Keratinocyte (primary cell): ENCODE data around the gene CNFN. TPM values are rescaled to one million over a fixed set of nuclear protein-coding genes. Genes with fewer than 3 reads are reported as not detected.

Experiments used
- DNase-seq: peaks from one replicate; pipeline ENCODE4 v3.0.0-alpha.2; 2011; ENCODE audit warnings: low read depth, missing footprints, low spot score
- FAIRE-seq: peaks from 2 replicates; lab custom pipeline; 2011; peaks lifted over from hg19 to GRCh38; lab: Jason Lieb, UNC
- H2AFZ ChIP-seq: 2 replicates; pipeline ENCODE4 v1.6.0; 2012; ENCODE audit warnings: low read length, control low read depth, inconsistent platforms; ENCODE audit not compliant: control insufficient read depth
- H3K27ac ChIP-seq: 2 replicates; pipeline ENCODE4 v1.5.1; 2011; ENCODE audit warnings: low read length; ENCODE audit not compliant: control insufficient read depth, insufficient read depth
- H3K27me3 ChIP-seq: 3 replicates; pipeline ENCODE4 v1.6.0; 2011; ENCODE audit warnings: low read length; ENCODE audit not compliant: control insufficient read depth, insufficient read depth; ENCODE audit errors: extremely low read depth
- H3K36me3 ChIP-seq, 2 experiments: 2 replicates in 1 of 2; 3 replicates in 1 of 2; pipeline ENCODE4 v1.5.1; 2011; ENCODE audit warnings: low read length in 2 of 2, mild to moderate bottlenecking in 1 of 2; ENCODE audit not compliant: control insufficient read depth in 2 of 2, insufficient read depth in 2 of 2; ENCODE audit errors: extremely low read depth in 1 of 2
- H3K4me1 ChIP-seq: 3 replicates; pipeline ENCODE4 v1.5.1; 2011; ENCODE audit warnings: low read length; ENCODE audit not compliant: control insufficient read depth, insufficient read depth; ENCODE audit errors: extremely low read depth
- H3K4me2 ChIP-seq: 3 replicates; pipeline ENCODE4 v1.6.0; 2011; ENCODE audit warnings: low read depth, low read length; ENCODE audit not compliant: control insufficient read depth, insufficient read depth; ENCODE audit errors: extremely low read depth
- H3K4me3 ChIP-seq, 3 experiments: fragments of 200-600 bp in 1 of 3; sonication (generic) in 1 of 3; 2 replicates in 2 of 3; 3 replicates in 1 of 3; pipeline ENCODE4 v1.5.1; 2011 to 2016; ENCODE audit warnings: low read length in 3 of 3, mild to moderate bottlenecking in 3 of 3, control low read depth in 2 of 3, inconsistent platforms in 1 of 3, low read depth in 1 of 3, mixed read lengths in 1 of 3, mixed run types in 1 of 3, moderate library complexity in 1 of 3; ENCODE audit not compliant: control insufficient read depth in 2 of 3, insufficient read depth in 2 of 3; ENCODE audit errors: extremely low read depth in 1 of 3
- H3K79me2 ChIP-seq: 2 replicates; pipeline ENCODE4 v1.6.0; 2012; ENCODE audit warnings: low read length; ENCODE audit not compliant: control insufficient read depth, insufficient read depth
- H3K9ac ChIP-seq: 3 replicates; pipeline ENCODE4 v1.6.0; 2011; ENCODE audit warnings: low read length; ENCODE audit not compliant: control insufficient read depth, insufficient read depth; ENCODE audit errors: extremely low read depth
- H3K9me1 ChIP-seq: 3 replicates; pipeline ENCODE4 v1.6.0; 2011; ENCODE audit warnings: low read length; ENCODE audit not compliant: control insufficient read depth, insufficient read depth; ENCODE audit errors: extremely low read depth
- H3K9me3 ChIP-seq: 2 replicates; pipeline ENCODE4 v1.5.1; 2012; ENCODE audit warnings: low read depth, low read length; ENCODE audit not compliant: control insufficient read depth
- H4K20me1 ChIP-seq: 3 replicates; pipeline ENCODE4 v1.6.0; 2011; ENCODE audit warnings: low read length; ENCODE audit not compliant: control insufficient read depth, insufficient read depth; ENCODE audit errors: extremely low read depth
- CTCF ChIP-seq, 3 experiments: IDR thresholded peaks in 1 of 3; conservative IDR thresholded peaks in 1 of 3; optimal IDR thresholded peaks in 1 of 3; 2 replicates in 2 of 3; 3 replicates in 1 of 3; pipeline versions ENCODE3 to v1.5.1; 2011; ENCODE audit warnings: low read length in 3 of 3, mild to moderate bottlenecking in 3 of 3, moderate library complexity in 2 of 3, control low read depth in 1 of 3, inconsistent platforms in 1 of 3; ENCODE audit not compliant: insufficient read depth in 2 of 3; ENCODE audit errors: extremely low read depth in 1 of 3
- EZH2 ChIP-seq: IDR thresholded peaks from one replicate; pipeline ENCODE4 v1.6.1; 2012; ENCODE audit warnings: inconsistent platforms, mild to moderate bottlenecking, low read length, moderate library complexity
- dilution Hi-C: fragments of 300-500 bp; cut with MboI; formaldehyde crosslinking; loops from one replicate; pipeline ENCODE4 v1.7.0; 2020; ENCODE audit warnings: low sequenced_read_pairs; ENCODE audit not compliant: extremely low pct_ligation_motif_present
- polyA plus RNA-seq, 5 experiments: library from polyadenylated mRNA; depleted of rRNA in 3 of 5; stranded (reverse) in 3 of 5; stranded (forward) in 1 of 5; unstranded in 1 of 5; fragments of >200 nt; gene quantifications; 1 replicate in 1 of 5; 2 replicates in 3 of 5; 3 replicates in 1 of 5; pipeline versions ENCODE4 v1.2.1 to v1.2.3, GENCODE V29; 2011 to 2012; ENCODE audit warnings: missing spikeins in 2 of 5, low read depth in 1 of 5, low replicate concordance in 1 of 5

CNFN gene
- polyA plus RNA-seq, 1 donor (not counting 4 experiments of a cell fraction or from before 2014, with no cell fraction given), result 3.0 TPM

DNA sequence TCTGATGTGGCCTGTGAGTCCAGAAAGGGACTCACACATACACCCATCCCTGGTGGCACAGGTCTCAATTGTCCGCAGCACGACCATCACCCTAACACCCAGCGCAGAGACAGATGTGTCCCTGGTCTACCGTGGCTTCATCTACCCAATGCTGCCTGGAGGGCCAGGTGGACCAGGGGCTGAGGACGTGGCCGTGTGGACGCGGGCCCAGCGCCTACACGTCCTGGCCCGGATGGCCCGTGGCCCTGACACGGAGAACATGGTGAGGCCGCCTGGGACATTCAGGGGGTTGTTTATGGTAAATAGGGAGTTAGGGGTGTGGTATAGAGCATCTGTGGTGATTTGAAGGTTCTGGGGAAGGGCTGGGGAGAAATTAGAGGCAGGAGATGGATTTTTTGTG, 41.9 kb downstream of the CNFN start:
- H3K9me1 ChIP-seq, result no peaks in the 10 kb centered on the region
- dilution Hi-C loops, result no loop called here
- FAIRE-seq, result no peak

DNA sequence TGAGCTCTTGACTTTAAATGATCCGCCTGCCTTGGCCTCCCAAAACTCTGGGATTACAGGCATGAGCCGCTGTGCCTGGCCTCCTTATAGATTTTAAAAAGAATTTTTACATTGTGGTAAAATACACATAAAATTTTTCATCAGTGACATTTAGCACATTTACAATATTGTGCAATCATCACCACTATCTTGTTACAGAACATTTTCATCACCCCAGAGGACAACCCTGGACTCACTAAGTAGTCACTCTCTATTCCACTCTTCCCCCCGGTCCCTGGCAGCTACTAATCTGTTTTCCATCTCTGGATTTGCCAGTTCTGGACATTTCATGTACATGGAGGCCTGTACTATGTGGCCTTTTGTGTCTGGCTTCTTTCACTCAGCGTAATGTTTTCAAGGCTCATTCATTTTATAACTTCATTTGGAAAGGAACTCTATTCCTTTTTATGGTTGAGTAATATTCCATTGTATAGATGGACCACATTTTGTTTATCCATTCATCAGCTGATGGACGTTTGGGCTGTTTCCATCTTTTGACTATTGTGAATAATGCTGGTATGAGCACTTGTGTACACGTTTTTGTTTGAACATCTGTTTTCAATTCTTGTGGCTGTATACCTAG, 44.8 kb downstream of the CNFN start:
- FAIRE-seq, result no peak
- H4K20me1 ChIP-seq, result no peaks in the 10 kb centered on the region
- H3K9me3 ChIP-seq, result no peaks in the 10 kb centered on the region
- TF ChIP-seq EZH2, result no peak
- TF ChIP-seq CTCF (optimal IDR thresholded peaks at IDR 0.05 in 1 of 3, IDR thresholded peaks at IDR 0.05 in 1 of 3, conservative IDR thresholded peaks at IDR 0.05 in 1 of 3; ENCODE audit: extremely low read depth in 1 of 3, insufficient read depth in 2 of 3, low read length in 3 of 3), result no peak
- no peak overlapping the region for H3K4me3 ChIP-seq
- peaks cover 0 to 5% of the 10 kb centered on the region in 2 experiments for H3K36me3 ChIP-seq
- no peak overlapping the region for H3K27ac ChIP-seq
- H3K27me3 ChIP-seq, result no peaks in the 10 kb centered on the region
- no peak for DNase-seq
- no peaks in the 10 kb centered on the region for H3K79me2 ChIP-seq
- H3K4me1 ChIP-seq, result no peaks in the 10 kb centered on the region
- H3K4me2 ChIP-seq, result no peak overlapping the region
- H2AFZ ChIP-seq, result no peak overlapping the region
- dilution Hi-C loops, result no loop called here
- no peaks in the 10 kb centered on the region for H3K9me1 ChIP-seq
- no peak overlapping the region for H3K9ac ChIP-seq

More for the DNA sequence above, 41.9 kb downstream of the CNFN start:
- Histone ChIP-seq H3K4me1 (no peaks in the 10 kb centered on the region), H3K27me3 (no peaks in the 10 kb centered on the region), H3K4me3 (no peak overlapping the region), H3K79me2 (no peaks in the 10 kb centered on the region), H3K36me3 (peaks cover 0 to 3% of the 10 kb centered on the region in 2 experiments), H3K9ac (no peak overlapping the region), H3K4me2 (no peak overlapping the region), H4K20me1 (no peaks in the 10 kb centered on the region), H3K9me3 (no peaks in the 10 kb centered on the region), H2AFZ (no peak overlapping the region), H3K27ac (no peak overlapping the region)
- no peak for DNase-seq
- no peak for TF ChIP-seq CTCF (optimal IDR thresholded peaks at IDR 0.05 in 1 of 3, IDR thresholded peaks at IDR 0.05 in 1 of 3, conservative IDR thresholded peaks at IDR 0.05 in 1 of 3; ENCODE audit: extremely low read depth in 1 of 3, insufficient read depth in 2 of 3, low read length in 3 of 3)
- no peak for TF ChIP-seq EZH2
